ENCODE measurements around the gene GALNT14.

GALNT14 gene

GRCh38 chr2:31023541-31023940, 114.7 kb downstream of the GALNT14 start:
- H3K9ac ChIP-seq (ENCODE audit: low read length): no peak overlapping the region
- H3K4me1 ChIP-seq (ENCODE audit: control insufficient read depth, low read depth, low read length): peaks cover 9% of the 10 kb centered on the region
- no peak overlapping the region for H3K27ac ChIP-seq (ENCODE audit: low read length)
- no peaks in the 10 kb centered on the region for H3K36me3 ChIP-seq (ENCODE audit: control insufficient read depth, low read depth, low read length)
- H3K27me3 ChIP-seq (ENCODE audit: control insufficient read depth, insufficient read depth, low read length): no peaks in the 10 kb centered on the region
- H3K4me3 ChIP-seq (ENCODE audit: low read length): no peak overlapping the region
- no peaks in the 10 kb centered on the region for H3K9me3 ChIP-seq (ENCODE audit: control insufficient read depth, low read depth, low read length)

- Histone ChIP-seq H3K27me3 (ENCODE audit: control insufficient read depth, insufficient read depth, low read length) (no peaks in the 10 kb centered on the region), H3K36me3 (ENCODE audit: control insufficient read depth, low read depth, low read length) (no peaks in the 10 kb centered on the region), H3K27ac (ENCODE audit: low read length) (no peak overlapping the region)
Measured at GRCh38 chr2:31020713-31021112, 117.5 kb downstream of the GALNT14 start.

GRCh38 chr2:31018280-31018679, 120.0 kb downstream of the GALNT14 start:
- Histone ChIP-seq H3K9ac (ENCODE audit: low read length) (no peak overlapping the region), H3K9me3 (ENCODE audit: control insufficient read depth, low read depth, low read length) (no peaks in the 10 kb centered on the region), H3K27me3 (ENCODE audit: control insufficient read depth, insufficient read depth, low read length) (no peaks in the 10 kb centered on the region), H3K27ac (ENCODE audit: low read length) (no peak overlapping the region), H3K4me1 (ENCODE audit: control insufficient read depth, low read depth, low read length) (peaks cover 4% of the 10 kb centered on the region), H3K4me3 (ENCODE audit: low read length) (no peak overlapping the region), H3K36me3 (ENCODE audit: control insufficient read depth, low read depth, low read length) (no peaks in the 10 kb centered on the region)

More at GRCh38 chr2:31020713-31021112, 117.5 kb downstream of the GALNT14 start:
- no peak overlapping the region for H3K9ac ChIP-seq (ENCODE audit: low read length)
- no peak overlapping the region for H3K4me3 ChIP-seq (ENCODE audit: low read length)
- H3K9me3 ChIP-seq (ENCODE audit: control insufficient read depth, low read depth, low read length): no peaks in the 10 kb centered on the region
- no peaks in the 10 kb centered on the region for H3K4me1 ChIP-seq (ENCODE audit: control insufficient read depth, low read depth, low read length)

- Histone ChIP-seq H3K27me3 (ENCODE audit: control insufficient read depth, insufficient read depth, low read length) (no peaks in the 10 kb centered on the region), H3K4me1 (ENCODE audit: control insufficient read depth, low read depth, low read length) (peaks cover 4% of the 10 kb centered on the region), H3K27ac (ENCODE audit: low read length) (no peak overlapping the region), H3K4me3 (ENCODE audit: low read length) (no peak overlapping the region), H3K9me3 (ENCODE audit: control insufficient read depth, low read depth, low read length) (no peaks in the 10 kb centered on the region), H3K9ac (ENCODE audit: low read length) (no peak overlapping the region), H3K36me3 (ENCODE audit: control insufficient read depth, low read depth, low read length) (no peaks in the 10 kb centered on the region)
Measured at GRCh38 chr2:31016648-31017047, 121.6 kb downstream of the GALNT14 start.

GRCh38 chr2:31014516-31014915, 123.7 kb downstream of the GALNT14 start:
- Histone ChIP-seq H3K9me3 (ENCODE audit: control insufficient read depth, low read depth, low read length) (no peaks in the 10 kb centered on the region), H3K4me3 (ENCODE audit: low read length) (no peak overlapping the region)

GRCh38 chr2:31013301-31013700, 124.9 kb downstream of the GALNT14 start:
- H3K9ac ChIP-seq (ENCODE audit: low read length): no peak overlapping the region
- no peak overlapping the region for H3K27ac ChIP-seq (ENCODE audit: low read length)
- no peaks in the 10 kb centered on the region for H3K27me3 ChIP-seq (ENCODE audit: control insufficient read depth, insufficient read depth, low read length)
- no peaks in the 10 kb centered on the region for H3K36me3 ChIP-seq (ENCODE audit: control insufficient read depth, low read depth, low read length)
- no peaks in the 10 kb centered on the region for H3K9me3 ChIP-seq (ENCODE audit: control insufficient read depth, low read depth, low read length)
- peaks cover 4% of the 10 kb centered on the region for H3K4me1 ChIP-seq (ENCODE audit: control insufficient read depth, low read depth, low read length)
- no peak overlapping the region for H3K4me3 ChIP-seq (ENCODE audit: low read length)

More at GRCh38 chr2:31014516-31014915, 123.7 kb downstream of the GALNT14 start:
- Histone ChIP-seq H3K9ac (ENCODE audit: low read length) (no peak overlapping the region), H3K27me3 (ENCODE audit: control insufficient read depth, insufficient read depth, low read length) (no peaks in the 10 kb centered on the region), H3K4me1 (ENCODE audit: control insufficient read depth, low read depth, low read length) (peaks cover 4% of the 10 kb centered on the region), H3K27ac (ENCODE audit: low read length) (no peak overlapping the region), H3K36me3 (ENCODE audit: control insufficient read depth, low read depth, low read length) (no peaks in the 10 kb centered on the region)

- Histone ChIP-seq H3K27ac (ENCODE audit: low read length) (no peak overlapping the region), H3K9ac (ENCODE audit: low read length) (no peak overlapping the region), H3K27me3 (ENCODE audit: control insufficient read depth, insufficient read depth, low read length) (no peaks in the 10 kb centered on the region), H3K4me1 (ENCODE audit: control insufficient read depth, low read depth, low read length) (peaks cover 4% of the 10 kb centered on the region), H3K9me3 (ENCODE audit: control insufficient read depth, low read depth, low read length) (no peaks in the 10 kb centered on the region), H3K4me3 (ENCODE audit: low read length) (no peak overlapping the region), H3K36me3 (ENCODE audit: control insufficient read depth, low read depth, low read length) (no peaks in the 10 kb centered on the region)
Measured at GRCh38 chr2:31012406-31012805, 125.8 kb downstream of the GALNT14 start.

- Histone ChIP-seq H3K27me3 (ENCODE audit: control insufficient read depth, insufficient read depth, low read length) (no peaks in the 10 kb centered on the region), H3K36me3 (ENCODE audit: control insufficient read depth, low read depth, low read length) (no peaks in the 10 kb centered on the region), H3K9me3 (ENCODE audit: control insufficient read depth, low read depth, low read length) (no peaks in the 10 kb centered on the region), H3K27ac (ENCODE audit: low read length) (no peak overlapping the region), H3K4me1 (ENCODE audit: control insufficient read depth, low read depth, low read length) (peaks cover 4% of the 10 kb centered on the region), H3K4me3 (ENCODE audit: low read length) (no peak overlapping the region), H3K9ac (ENCODE audit: low read length) (no peak overlapping the region)
Measured at GRCh38 chr2:31011587-31011986, 126.7 kb downstream of the GALNT14 start.

GRCh38 chr2:31008561-31009114, 129.6 kb downstream of the GALNT14 start:
- H3K4me3 ChIP-seq (ENCODE audit: low read length): no peak overlapping the region
- H3K27ac ChIP-seq (ENCODE audit: low read length): no peak overlapping the region
- H3K9me3 ChIP-seq (ENCODE audit: control insufficient read depth, low read depth, low read length): no peaks in the 10 kb centered on the region
- no peaks in the 10 kb centered on the region for H3K36me3 ChIP-seq (ENCODE audit: control insufficient read depth, low read depth, low read length)
- no peaks in the 10 kb centered on the region for H3K4me1 ChIP-seq (ENCODE audit: control insufficient read depth, low read depth, low read length)
- H3K27me3 ChIP-seq (ENCODE audit: control insufficient read depth, insufficient read depth, low read length): no peaks in the 10 kb centered on the region
- H3K9ac ChIP-seq (ENCODE audit: low read length): no peak overlapping the region

- Histone ChIP-seq H3K36me3 (ENCODE audit: control insufficient read depth, low read depth, low read length) (no peaks in the 10 kb centered on the region), H3K4me1 (ENCODE audit: control insufficient read depth, low read depth, low read length) (no peaks in the 10 kb centered on the region), H3K27me3 (ENCODE audit: control insufficient read depth, insufficient read depth, low read length) (no peaks in the 10 kb centered on the region), H3K4me3 (ENCODE audit: low read length) (no peak overlapping the region), H3K27ac (ENCODE audit: low read length) (no peak overlapping the region), H3K9ac (ENCODE audit: low read length) (no peak overlapping the region), H3K9me3 (ENCODE audit: control insufficient read depth, low read depth, low read length) (no peaks in the 10 kb centered on the region)
Measured at GRCh38 chr2:31004257-31004656, 134.0 kb downstream of the GALNT14 start.

- Histone ChIP-seq H3K4me1 (ENCODE audit: control insufficient read depth, low read depth, low read length) (no peaks in the 10 kb centered on the region), H3K9me3 (ENCODE audit: control insufficient read depth, low read depth, low read length) (no peaks in the 10 kb centered on the region), H3K4me3 (ENCODE audit: low read length) (no peak overlapping the region), H3K27me3 (ENCODE audit: control insufficient read depth, insufficient read depth, low read length) (no peaks in the 10 kb centered on the region), H3K27ac (ENCODE audit: low read length) (no peak overlapping the region), H3K36me3 (ENCODE audit: control insufficient read depth, low read depth, low read length) (no peaks in the 10 kb centered on the region), H3K9ac (ENCODE audit: low read length) (no peak overlapping the region)
Measured at GRCh38 chr2:31003749-31004148, 134.5 kb downstream of the GALNT14 start.

GRCh38 chr2:31002537-31003150, 135.6 kb downstream of the GALNT14 start:
- H3K9ac ChIP-seq (ENCODE audit: low read length): no peak overlapping the region
- H3K27me3 ChIP-seq (ENCODE audit: control insufficient read depth, insufficient read depth, low read length): no peaks in the 10 kb centered on the region
- H3K27ac ChIP-seq (ENCODE audit: low read length): no peak overlapping the region
- H3K4me1 ChIP-seq (ENCODE audit: control insufficient read depth, low read depth, low read length): no peaks in the 10 kb centered on the region
- H3K4me3 ChIP-seq (ENCODE audit: low read length): no peak overlapping the region
- H3K9me3 ChIP-seq (ENCODE audit: control insufficient read depth, low read depth, low read length): no peaks in the 10 kb centered on the region
- H3K36me3 ChIP-seq (ENCODE audit: control insufficient read depth, low read depth, low read length): no peaks in the 10 kb centered on the region

Measured in iPS-18a (cell line).